ENCODE data around the gene NOXA1.

GRCh38 chr9:137396227-137396626, 27.0 kb upstream of the NOXA1 start:
- TF ChIP-seq CTCF (IDR thresholded peaks at IDR 0.05), result no peak
- no peak for TF ChIP-seq POLR2A (IDR thresholded peaks at IDR 0.05)

Measured in sigmoid colon (tissue), 3 donors.